ENCODE data around the gene HES1.

Gene HES1

DNA sequence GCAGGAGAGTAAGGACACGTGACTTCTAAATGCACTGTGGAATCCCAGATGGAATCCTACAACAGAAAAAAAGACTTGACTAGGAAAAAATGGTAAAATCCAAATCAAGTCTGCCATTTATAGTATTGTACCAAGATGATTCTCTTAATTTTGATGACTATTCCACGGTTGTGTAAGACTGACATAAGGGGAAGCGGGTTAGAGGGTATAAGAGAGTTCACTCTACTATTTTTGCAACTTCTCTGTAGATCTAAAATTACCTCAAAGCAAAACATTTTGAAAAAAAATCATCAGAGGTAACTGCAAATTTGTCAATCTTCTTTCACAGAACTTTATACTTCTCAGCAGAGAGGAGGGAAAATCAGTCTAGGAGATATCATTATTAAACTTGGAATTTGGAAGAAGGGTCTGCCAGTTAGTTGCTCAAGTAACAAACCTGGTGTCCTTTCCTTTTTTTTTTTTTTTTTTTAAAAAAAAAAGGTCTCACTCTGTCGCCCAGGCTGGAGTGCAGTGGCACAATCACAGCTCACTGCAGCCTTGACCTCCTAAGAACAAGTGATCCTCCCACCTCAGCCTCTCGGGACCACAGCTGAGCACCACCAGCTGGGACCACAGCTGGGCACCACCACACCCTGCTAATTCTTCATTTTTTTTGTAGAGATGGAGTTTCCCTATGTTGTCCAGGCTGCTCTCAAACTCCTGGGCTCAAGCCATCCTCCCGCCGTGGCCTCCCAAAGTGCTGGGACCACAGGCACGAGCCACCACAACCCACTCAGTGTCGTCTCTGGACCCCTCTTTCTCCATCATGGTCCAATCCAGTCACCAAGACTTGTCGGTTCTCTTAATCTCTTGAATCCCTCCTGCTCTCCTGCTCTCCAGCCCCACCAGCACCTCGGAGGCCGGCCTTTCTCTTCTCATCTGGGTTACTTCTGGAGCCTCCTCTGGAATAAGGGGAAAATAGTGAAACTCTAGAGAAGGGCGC is 14.9 kb upstream of the HES1 start:
- FAIRE-seq, result no peak
- no peak for DNase-seq (ENCODE audit: insufficient read length, low spot score)

DNA sequence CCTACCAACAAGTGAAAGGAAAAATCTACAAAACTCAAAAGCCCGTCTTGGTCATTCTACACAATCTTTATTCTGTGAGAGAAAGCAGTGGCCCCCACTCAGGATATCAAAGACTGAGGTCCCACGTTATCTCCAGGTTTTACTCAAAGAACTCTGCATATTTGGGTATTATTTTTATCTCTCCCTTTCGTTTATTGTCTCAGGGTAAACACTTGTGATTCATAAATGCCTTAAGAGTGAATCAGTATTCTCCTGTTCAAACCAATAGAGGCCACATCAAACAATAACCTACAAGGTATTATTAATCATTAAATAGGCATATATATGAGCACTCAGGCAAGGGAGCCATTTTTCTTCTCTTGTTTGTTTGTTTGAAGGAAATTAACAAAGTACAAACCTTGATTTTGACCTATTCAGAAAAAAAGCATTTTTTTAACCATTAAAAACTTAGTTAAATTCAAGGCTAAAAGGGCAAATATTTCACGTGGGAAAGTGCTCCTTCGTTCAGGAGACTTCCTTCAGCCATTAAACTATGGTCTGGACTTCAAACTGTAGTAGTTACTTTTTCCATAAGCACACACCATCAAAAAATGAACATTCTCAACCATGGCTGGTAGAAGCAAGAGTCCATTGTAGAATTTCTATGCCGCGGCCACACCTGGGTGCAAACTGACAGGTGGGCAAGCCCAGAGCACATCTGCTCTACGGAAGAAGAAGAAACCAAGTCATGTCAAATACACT is 13.9 kb upstream of the HES1 start:
- no peak for FAIRE-seq

More for the DNA sequence above, 14.9 kb upstream of the HES1 start:
- TF ChIP-seq, protein P1, sequence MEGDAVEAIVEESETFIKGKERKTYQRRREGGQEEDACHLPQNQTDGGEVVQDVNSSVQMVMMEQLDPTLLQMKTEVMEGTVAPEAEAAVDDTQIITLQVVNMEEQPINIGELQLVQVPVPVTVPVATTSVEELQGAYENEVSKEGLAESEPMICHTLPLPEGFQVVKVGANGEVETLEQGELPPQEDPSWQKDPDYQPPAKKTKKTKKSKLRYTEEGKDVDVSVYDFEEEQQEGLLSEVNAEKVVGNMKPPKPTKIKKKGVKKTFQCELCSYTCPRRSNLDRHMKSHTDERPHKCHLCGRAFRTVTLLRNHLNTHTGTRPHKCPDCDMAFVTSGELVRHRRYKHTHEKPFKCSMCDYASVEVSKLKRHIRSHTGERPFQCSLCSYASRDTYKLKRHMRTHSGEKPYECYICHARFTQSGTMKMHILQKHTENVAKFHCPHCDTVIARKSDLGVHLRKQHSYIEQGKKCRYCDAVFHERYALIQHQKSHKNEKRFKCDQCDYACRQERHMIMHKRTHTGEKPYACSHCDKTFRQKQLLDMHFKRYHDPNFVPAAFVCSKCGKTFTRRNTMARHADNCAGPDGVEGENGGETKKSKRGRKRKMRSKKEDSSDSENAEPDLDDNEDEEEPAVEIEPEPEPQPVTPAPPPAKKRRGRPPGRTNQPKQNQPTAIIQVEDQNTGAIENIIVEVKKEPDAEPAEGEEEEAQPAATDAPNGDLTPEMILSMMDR (IDR thresholded peaks at IDR 0.05; ENCODE audit: insufficient read depth, missing control alignments), result no peak

DNA sequence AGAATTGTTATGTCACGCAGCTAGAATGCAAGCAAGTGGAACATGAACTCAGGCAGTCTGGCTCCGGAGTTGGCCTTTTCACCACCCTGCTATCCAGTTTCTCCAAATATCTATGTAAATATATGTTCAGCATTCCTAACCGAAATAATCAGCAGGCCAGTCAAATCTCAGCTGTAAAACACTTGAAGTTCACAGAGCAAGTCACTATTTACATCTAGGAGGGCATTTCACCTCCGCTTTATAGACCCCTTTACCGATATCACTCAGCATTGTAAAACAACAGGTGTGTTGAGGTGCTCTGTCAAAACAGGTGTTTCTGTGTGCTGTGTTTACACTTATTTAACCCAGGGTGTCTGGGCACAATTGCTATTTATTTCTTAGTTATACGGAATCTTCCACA is 12.2 kb upstream of the HES1 start:
- DNase-seq (ENCODE audit: insufficient read length, low spot score) (no peak), FAIRE-seq (no peak)
- TF ChIP-seq, protein P1 (IDR thresholded peaks at IDR 0.05; ENCODE audit: insufficient read depth, missing control alignments), result no peak

More for the DNA sequence above, 13.9 kb upstream of the HES1 start:
- TF ChIP-seq, protein P1 (IDR thresholded peaks at IDR 0.05; ENCODE audit: insufficient read depth, missing control alignments), result no peak
- no peak for DNase-seq (ENCODE audit: insufficient read length, low spot score)

DNA sequence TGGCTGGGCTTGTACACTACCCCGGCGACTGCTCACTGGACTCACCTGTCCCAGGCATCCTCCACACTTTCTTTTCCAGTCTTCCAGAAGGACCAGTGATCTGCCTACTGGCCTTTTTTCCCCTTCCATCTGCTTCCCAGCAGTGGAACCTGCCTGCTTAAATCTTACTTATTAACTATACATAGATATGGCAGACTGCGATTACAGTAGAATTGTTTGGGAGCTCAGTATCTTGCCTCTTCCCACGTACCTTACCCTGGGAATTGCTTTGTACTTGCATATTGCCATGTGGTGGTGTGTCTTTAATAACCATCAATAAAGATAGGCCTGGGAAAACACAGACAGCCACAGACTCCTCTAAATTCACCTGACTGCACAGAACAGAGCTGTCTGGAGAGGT is 11.8 kb upstream of the HES1 start:
- DNase-seq (ENCODE audit: insufficient read length, low spot score) (no peak), FAIRE-seq (no peak)
- TF ChIP-seq, protein P1 (IDR thresholded peaks at IDR 0.05; ENCODE audit: insufficient read depth, missing control alignments), result no peak

DNA sequence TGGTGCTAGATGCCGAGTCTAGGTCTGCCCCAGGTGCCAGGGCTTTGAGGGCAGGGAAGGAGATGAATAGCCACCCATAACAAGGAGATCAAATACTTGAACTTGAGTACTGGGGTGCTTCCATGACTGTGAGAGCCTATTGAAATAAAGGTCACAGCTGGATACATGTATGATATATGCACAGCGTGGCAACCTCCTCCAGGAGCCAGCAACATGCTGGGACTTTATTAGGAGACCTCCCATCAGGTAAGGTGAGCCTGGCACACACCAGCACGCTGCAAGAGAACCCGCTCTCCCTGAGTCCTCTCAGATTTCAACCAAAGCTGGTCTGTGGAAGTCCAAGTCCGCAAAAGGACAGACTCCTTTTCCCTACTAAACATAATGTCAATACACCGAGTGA is 10.5 kb upstream of the HES1 start:
- DNase-seq (ENCODE audit: insufficient read length, low spot score), result no peak
- TF ChIP-seq, protein P1 (IDR thresholded peaks at IDR 0.05; ENCODE audit: insufficient read depth, missing control alignments), result no peak
- no peak for FAIRE-seq

DNA sequence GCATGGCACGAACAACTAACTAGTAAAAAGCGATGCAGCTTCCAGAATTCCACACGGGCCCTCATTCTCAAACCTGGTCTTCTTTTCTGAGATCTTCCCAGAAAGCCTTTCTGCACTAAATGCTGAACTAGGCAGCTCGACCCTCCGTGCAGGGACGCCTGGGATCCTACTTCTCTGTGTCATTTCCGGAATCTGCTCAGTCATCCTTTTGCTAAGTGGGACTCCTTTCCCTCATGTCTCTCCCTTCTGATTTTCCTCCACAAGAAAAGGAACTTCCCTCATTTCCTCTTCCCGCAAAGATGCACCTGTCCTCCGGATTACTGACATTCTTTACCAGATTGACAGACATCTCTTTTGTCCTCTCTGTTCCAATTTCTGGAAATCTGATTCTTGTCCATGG is 9.2 kb upstream of the HES1 start:
- no peak for FAIRE-seq
- DNase-seq (ENCODE audit: insufficient read length, low spot score), result no peak
- TF ChIP-seq, protein P1 (IDR thresholded peaks at IDR 0.05; ENCODE audit: insufficient read depth, missing control alignments), result no peak
